HCT116 (cell line): ENCODE data around the gene RALGPS1. TPM values are rescaled to one million over a fixed set of nuclear protein-coding genes. Genes with fewer than 3 reads are reported as not detected.

Experiments used
- ATAC-seq: fragments of 200-7000 bp; cut with Tn5 transposase; 2 replicates; pipeline ENCODE4 v1.9.1; 2020; ENCODE audit warnings: mild to moderate bottlenecking, moderate library complexity
- BruUV-seq: library from RNA; stranded (reverse); fragments of 400-500 nt; replicated peaks from 2 replicates; lab custom pipeline; 2021; lab: Mats Ljungman, UMichigan
- CTCF ChIA-PET: fragments of 300-600 bp; sonication (Branson Sonifier 250); formaldehyde crosslinking; loops from one replicate; lab custom pipeline; 2021; ENCODE audit warnings: antibody characterized with exemption; lab: Charles Lee
- POLR2A ChIA-PET: fragments of 300-600, 350-600 bp; sonication (Branson Sonifier 250); formaldehyde crosslinking; loops from one replicate; lab custom pipeline; 2021; ENCODE audit warnings: antibody characterized with exemption; lab: Charles Lee
- RAD21 ChIA-PET, 2 experiments: fragments of 300-600 bp; sonication (Branson Sonifier 250); formaldehyde crosslinking; loops; one replicate each; lab custom pipeline; 2023; ENCODE audit warnings: low total read pairs in 2 of 2; ENCODE audit not compliant: uncharacterized antibody in 2 of 2, unreplicated experiment in 2 of 2, low non-redundant PET in 1 of 2; lab: Charles Lee
- DNase-seq: peaks from one replicate; pipeline ENCODE4 v3.0.0-alpha.2; 2010; ENCODE audit warnings: low read depth, low spot score
- H2AFZ ChIP-seq: fragments of 200-600 bp; shearing (Covaris generic), sonication (generic); 2 replicates; pipeline ENCODE4 v1.6.1; 2017; ENCODE audit warnings: low read depth, mixed run types, mixed read lengths, antibody characterized with exemption, low read length; ENCODE audit not compliant: poor library complexity, severe bottlenecking
- H3K27ac ChIP-seq: 2 replicates; pipeline ENCODE4 v1.5.1; 2012; ENCODE audit warnings: low read depth, low read length
- H3K27me3 ChIP-seq: fragments of 200-600 bp; sonication (generic); 2 replicates; pipeline ENCODE4 v1.6.1; 2016; ENCODE audit warnings: mixed run types, low read length, mixed read lengths; ENCODE audit not compliant: insufficient read depth
- H3K36me3 ChIP-seq, 2 experiments: fragments of 200-500 bp in 1 of 2; fragments of 200-600 bp in 1 of 2; sonication (Bioruptor generic) in 1 of 2; sonication (generic) in 1 of 2; 2 replicates each; pipeline versions ENCODE4 v1.5.1 to v1.6.1; 2014 to 2016; ENCODE audit warnings: low read length in 2 of 2, inconsistent platforms in 1 of 2, mixed read lengths in 1 of 2, mixed run types in 1 of 2; ENCODE audit not compliant: insufficient read depth in 2 of 2, control insufficient read depth in 1 of 2
- H3K4me1 ChIP-seq, 2 experiments: fragments of 200-600 bp in 1 of 2; sonication (generic) in 1 of 2; 2 replicates each; pipeline versions ENCODE4 v1.5.1 to v1.6.1; 2012 to 2017; ENCODE audit warnings: low read length in 2 of 2, inconsistent platforms in 1 of 2, mild to moderate bottlenecking in 1 of 2, mixed read lengths in 1 of 2, mixed run types in 1 of 2, moderate library complexity in 1 of 2; ENCODE audit not compliant: insufficient read depth in 2 of 2, control insufficient read depth in 1 of 2
- H3K4me2 ChIP-seq: fragments of 200-600 bp; sonication (generic); 2 replicates; pipeline ENCODE4 v1.6.1; 2017; ENCODE audit warnings: mixed run types, low read length, mixed read lengths
- H3K4me3 ChIP-seq, 2 experiments: fragments of 200-600 bp in 1 of 2; sonication (generic) in 1 of 2; replicated peaks in 1 of 2; 2 replicates each; pipeline ENCODE4 v1.5.1; 2011 to 2016; ENCODE audit warnings: low read length in 2 of 2, control low read depth in 1 of 2, low read depth in 1 of 2, mild to moderate bottlenecking in 1 of 2, mixed read lengths in 1 of 2, mixed run types in 1 of 2
- H3K79me2 ChIP-seq: fragments of 200-600 bp; sonication (generic); 2 replicates; pipeline ENCODE4 v1.6.1; 2017; ENCODE audit warnings: mild to moderate bottlenecking, mixed run types, low read length, moderate library complexity, mixed read lengths; ENCODE audit not compliant: insufficient read depth
- H3K9ac ChIP-seq: fragments of 200-600 bp; sonication (generic); 2 replicates; pipeline ENCODE4 v1.6.1; 2016; ENCODE audit warnings: low read length, mixed read lengths
- H3K9me2 ChIP-seq: fragments of 200-600 bp; sonication (generic), shearing (Covaris generic); 2 replicates; pipeline ENCODE4 v1.6.1; 2017; ENCODE audit warnings: mixed run types, mild to moderate bottlenecking, moderate library complexity; ENCODE audit not compliant: insufficient read depth
- H3K9me3 ChIP-seq, 2 experiments: fragments of 200-500 bp in 1 of 2; fragments of 200-600 bp in 1 of 2; sonication (Bioruptor generic) in 1 of 2; sonication (generic) in 1 of 2; 2 replicates each; pipeline ENCODE4 v1.6.1; 2014 to 2017; ENCODE audit warnings: low read length in 2 of 2, mixed read lengths in 2 of 2, inconsistent platforms in 1 of 2, low read depth in 1 of 2, mild to moderate bottlenecking in 1 of 2, mixed run types in 1 of 2, moderate library complexity in 1 of 2; ENCODE audit not compliant: control insufficient read depth in 1 of 2, insufficient read depth in 1 of 2
- H4K20me1 ChIP-seq: fragments of 200-600 bp; sonication (generic), shearing (Covaris generic); 2 replicates; pipeline ENCODE4 v1.6.1; 2017; ENCODE audit warnings: mixed run types, mild to moderate bottlenecking, moderate library complexity; ENCODE audit not compliant: insufficient read depth
- ATF3 ChIP-seq: IDR thresholded peaks from 2 replicates; pipeline ENCODE4 v1.6.1; 2012
- CBX3 ChIP-seq: IDR thresholded peaks from 2 replicates; pipeline ENCODE4 v1.6.1; 2012; ENCODE audit warnings: low read depth
- CTCF ChIP-seq, 3 experiments: fragments of 200-600 bp in 1 of 3; sonication (generic) in 1 of 3; IDR thresholded peaks in 2 of 3; conservative IDR thresholded peaks in 1 of 3; 2 replicates each; pipeline ENCODE4 v1.5.1; 2012 to 2017; ENCODE audit warnings: low read depth in 2 of 3, low read length in 2 of 3, antibody characterized with exemption in 1 of 3, borderline replicate concordance in 1 of 3, control low read depth in 1 of 3, mild to moderate bottlenecking in 1 of 3, mixed read lengths in 1 of 3, mixed run types in 1 of 3, moderate library complexity in 1 of 3; ENCODE audit not compliant: insufficient read depth in 1 of 3
- EGR1 ChIP-seq: IDR thresholded peaks from 2 replicates; pipeline ENCODE4 v1.6.1; 2012; ENCODE audit warnings: low read depth
- ELF1 ChIP-seq: IDR thresholded peaks from 2 replicates; pipeline ENCODE4 v1.6.1; 2012; ENCODE audit warnings: low read depth, borderline replicate concordance
- EZH2phosphoT487 ChIP-seq: fragments of 200-600 bp; IDR thresholded peaks from 2 replicates; pipeline ENCODE4 v1.6.1; 2018; ENCODE audit warnings: antibody characterized with exemption, borderline replicate concordance
- FOSL1 ChIP-seq: IDR thresholded peaks from 2 replicates; pipeline ENCODE4 v1.6.1; 2012; ENCODE audit warnings: low read depth
- RAD21 ChIP-seq: IDR thresholded peaks from 2 replicates; pipeline ENCODE4 v1.6.1; 2012; ENCODE audit warnings: low read depth, mild to moderate bottlenecking
- REST ChIP-seq: IDR thresholded peaks from 2 replicates; pipeline ENCODE4 v1.6.1; 2012; ENCODE audit warnings: low read depth
- SP1 ChIP-seq: IDR thresholded peaks from 2 replicates; pipeline ENCODE4 v1.6.1; 2012; ENCODE audit warnings: low read depth
- TCF7L2 ChIP-seq: IDR thresholded peaks from 2 replicates; pipeline ENCODE4 v1.7.0; 2011; ENCODE audit warnings: borderline replicate concordance, inconsistent platforms; ENCODE audit not compliant: insufficient read depth, insufficient read length; ENCODE audit errors: extremely low read depth
- ZNF274 ChIP-seq: fragments of 200-500 bp; sonication (Bioruptor generic); IDR thresholded peaks from 2 replicates; pipeline ENCODE4 v1.6.1; 2014; ENCODE audit warnings: mild to moderate bottlenecking, low read depth, low read length, inconsistent platforms
- intact Hi-C: fragments of 100-400 bp; cut with micrococcal nuclease; formaldehyde crosslinking; loops from 2 replicates; pipeline ENCODE4 v1.10.0; 2022
- total RNA-seq: library from RNA; stranded (reverse); gene quantifications from one replicate; pipeline ENCODE4 v1.2.1, GENCODE V29; 2021; ENCODE audit not compliant: unreplicated experiment

RALGPS1 gene
- total RNA-seq, 1 experiment from 2014 or later: 7.6 TPM

GRCh38 chr9:127161081-127161624, 246.6 kb downstream of the RALGPS1 start:
- Histone ChIP-seq H3K27ac (no peak overlapping the region), H2AFZ (no peak overlapping the region), H3K4me1 (peaks cover 7 to 26% of the 10 kb centered on the region in 2 experiments; a peak in 3 of 4 replicates), H3K9ac (no peak overlapping the region), H3K27me3 (no peaks in the 10 kb centered on the region), H3K4me2 (no peak overlapping the region), H3K9me2 (no peaks in the 10 kb centered on the region), H3K4me3 (no peak overlapping the region), H3K36me3 (no peaks in the 10 kb centered on the region), H3K9me3 (no peaks in the 10 kb centered on the region), H3K79me2 (no peaks in the 10 kb centered on the region), H4K20me1 (no peaks in the 10 kb centered on the region)
- DNase-seq (no peak), ATAC-seq (no peak)
- TF ChIP-seq SP1 (no peak), CBX3 (no peak), REST (no peak), TCF7L2 (no peak), EGR1 (no peak), EZH2phosphoT487 (no peak), ELF1 (no peak), FOSL1 (no peak), ATF3 (no peak), CTCF (IDR thresholded peaks at IDR 0.05 in 2 of 3, conservative IDR thresholded peaks at IDR 0.05 in 1 of 3; ENCODE audit: borderline replicate concordance in 1 of 3, insufficient read depth in 1 of 3, low read depth in 2 of 3, low read length in 2 of 3) (no peak), ZNF274 (no peak), RAD21 (no peak)
- intact Hi-C loops: no loop called here
- ChIA-PET POLR2A (no interaction called here), CTCF (no interaction called here), RAD21 (no interaction called here)
- no TSS peak for BruUV-seq
